ENCODE measurements around the gene TXNDC15. TPM values are rescaled to one million over a fixed set of nuclear protein-coding genes. Genes with fewer than 3 reads are reported as not detected.

The TXNDC15 gene
- total RNA-seq, 1 experiment from 2014 or later = 47.4 TPM

GRCh38 chr5:134913254-134913653 is 39.1 kb downstream of the TXNDC15 start:
- Histone ChIP-seq H3K4me1 (ENCODE audit: control insufficient read depth, insufficient read depth, low read length) (no peaks in the 10 kb centered on the region), H3K27me3 (ENCODE audit: control insufficient read depth, insufficient read depth, low read length) (no peaks in the 10 kb centered on the region), H3K36me3 (ENCODE audit: control insufficient read depth, insufficient read depth, low read length) (peaks cover 3% of the 10 kb centered on the region; the same call in 1 of the 2 replicates), H3K27ac (ENCODE audit: low read length) (no peak overlapping the region), H3K4me3 (ENCODE audit: low read depth in 2 of 2, low read length in 2 of 2) (no peak overlapping the region), H3K9me3 (ENCODE audit: control insufficient read depth, insufficient read depth, low read depth, low read length) (no peaks in the 10 kb centered on the region)
- CTCF ChIA-PET = no interaction called here
- TF ChIP-seq REST (IDR thresholded peaks at IDR 0.05; ENCODE audit: insufficient read depth in 1 of 2, low read depth in 2 of 2, low read length in 1 of 2) (no peak), POLR2AphosphoS5 (IDR thresholded peaks at IDR 0.05; ENCODE audit: low read depth, low read length) (no peak), SIN3A (IDR thresholded peaks at IDR 0.05; ENCODE audit: borderline replicate concordance, insufficient read depth, low read depth, low read length) (no peak), TCF7L2 (IDR thresholded peaks at IDR 0.05; ENCODE audit: low read depth, low read length) (no peak), CTCF (IDR thresholded peaks at IDR 0.05) (no peak)
- no peak for ATAC-seq
- BruUV-seq (replicated peaks) = no TSS peak
- intact Hi-C loops (cut with micrococcal nuclease; ENCODE audit: unreplicated experiment) (no loop called here), in situ Hi-C loops (cut with HindIII; ENCODE audit: low pct_unique_long_range_greater_than_20kb, low sequenced_read_pairs) (no loop called here)
- no peak for DNase-seq (ENCODE audit: low read depth, low spot score)
- POLR2A ChIA-PET = no interaction called here

- H3K27me3 ChIP-seq (ENCODE audit: control insufficient read depth, insufficient read depth, low read length) = no peaks in the 10 kb centered on the region
- H3K36me3 ChIP-seq (ENCODE audit: control insufficient read depth, insufficient read depth, low read length) = peaks cover 3% of the 10 kb centered on the region; the same call in 1 of the 2 replicates
- no peak overlapping the region for H3K27ac ChIP-seq (ENCODE audit: low read length)
- H3K4me1 ChIP-seq (ENCODE audit: control insufficient read depth, insufficient read depth, low read length) = no peaks in the 10 kb centered on the region
- H3K4me3 ChIP-seq (ENCODE audit: low read depth in 2 of 2, low read length in 2 of 2) = no peak overlapping the region
- CTCF ChIA-PET = no interaction called here
- intact Hi-C loops (cut with micrococcal nuclease; ENCODE audit: unreplicated experiment) = no loop called here
- TF ChIP-seq SIN3A (IDR thresholded peaks at IDR 0.05; ENCODE audit: borderline replicate concordance, insufficient read depth, low read depth, low read length) (no peak), CTCF (IDR thresholded peaks at IDR 0.05) (no peak), REST (IDR thresholded peaks at IDR 0.05; ENCODE audit: insufficient read depth in 1 of 2, low read depth in 2 of 2, low read length in 1 of 2) (no peak), POLR2AphosphoS5 (IDR thresholded peaks at IDR 0.05; ENCODE audit: low read depth, low read length) (no peak), TCF7L2 (IDR thresholded peaks at IDR 0.05; ENCODE audit: low read depth, low read length) (no peak)
- no peak for DNase-seq (ENCODE audit: low read depth, low spot score)
- POLR2A ChIA-PET = no interaction called here
- no peak for ATAC-seq
- in situ Hi-C loops (cut with HindIII; ENCODE audit: low pct_unique_long_range_greater_than_20kb, low sequenced_read_pairs) = no loop called here
- BruUV-seq (replicated peaks) = no TSS peak
- no peaks in the 10 kb centered on the region for H3K9me3 ChIP-seq (ENCODE audit: control insufficient read depth, insufficient read depth, low read depth, low read length)
Measured at GRCh38 chr5:134913795-134914194, 39.6 kb downstream of the TXNDC15 start.
